Measurements from ENCODE around the gene MT3.

DNA sequence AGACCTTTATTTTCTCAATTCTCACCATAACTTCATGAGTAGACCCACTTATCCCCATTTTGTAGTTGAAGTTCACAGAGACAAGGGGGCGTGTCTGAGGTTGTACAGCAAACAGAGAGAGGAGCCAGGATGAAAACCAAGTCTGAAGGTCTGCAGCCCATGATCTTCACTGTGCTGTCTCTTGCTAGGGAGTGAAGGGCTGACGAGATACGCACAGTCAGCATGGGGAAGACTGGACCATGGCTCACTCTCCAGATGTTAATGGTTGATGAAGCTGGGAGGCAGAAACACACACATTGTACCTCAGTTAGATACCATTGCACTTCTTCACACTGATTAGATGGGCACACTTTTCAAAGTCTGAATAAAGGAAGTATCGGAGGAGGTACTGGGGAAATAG lies 30.2 kb upstream of the MT3 start:
- TF ChIP-seq, protein P1, sequence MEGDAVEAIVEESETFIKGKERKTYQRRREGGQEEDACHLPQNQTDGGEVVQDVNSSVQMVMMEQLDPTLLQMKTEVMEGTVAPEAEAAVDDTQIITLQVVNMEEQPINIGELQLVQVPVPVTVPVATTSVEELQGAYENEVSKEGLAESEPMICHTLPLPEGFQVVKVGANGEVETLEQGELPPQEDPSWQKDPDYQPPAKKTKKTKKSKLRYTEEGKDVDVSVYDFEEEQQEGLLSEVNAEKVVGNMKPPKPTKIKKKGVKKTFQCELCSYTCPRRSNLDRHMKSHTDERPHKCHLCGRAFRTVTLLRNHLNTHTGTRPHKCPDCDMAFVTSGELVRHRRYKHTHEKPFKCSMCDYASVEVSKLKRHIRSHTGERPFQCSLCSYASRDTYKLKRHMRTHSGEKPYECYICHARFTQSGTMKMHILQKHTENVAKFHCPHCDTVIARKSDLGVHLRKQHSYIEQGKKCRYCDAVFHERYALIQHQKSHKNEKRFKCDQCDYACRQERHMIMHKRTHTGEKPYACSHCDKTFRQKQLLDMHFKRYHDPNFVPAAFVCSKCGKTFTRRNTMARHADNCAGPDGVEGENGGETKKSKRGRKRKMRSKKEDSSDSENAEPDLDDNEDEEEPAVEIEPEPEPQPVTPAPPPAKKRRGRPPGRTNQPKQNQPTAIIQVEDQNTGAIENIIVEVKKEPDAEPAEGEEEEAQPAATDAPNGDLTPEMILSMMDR (IDR thresholded peaks at IDR 0.05): no peak
- TF ChIP-seq POLR2AphosphoS5 (IDR thresholded peaks at IDR 0.05; ENCODE audit: low read depth, low read length): no peak

Measured in Panc1 (cell line).